ENCODE measurements around the gene RIMBP2.

DNA sequence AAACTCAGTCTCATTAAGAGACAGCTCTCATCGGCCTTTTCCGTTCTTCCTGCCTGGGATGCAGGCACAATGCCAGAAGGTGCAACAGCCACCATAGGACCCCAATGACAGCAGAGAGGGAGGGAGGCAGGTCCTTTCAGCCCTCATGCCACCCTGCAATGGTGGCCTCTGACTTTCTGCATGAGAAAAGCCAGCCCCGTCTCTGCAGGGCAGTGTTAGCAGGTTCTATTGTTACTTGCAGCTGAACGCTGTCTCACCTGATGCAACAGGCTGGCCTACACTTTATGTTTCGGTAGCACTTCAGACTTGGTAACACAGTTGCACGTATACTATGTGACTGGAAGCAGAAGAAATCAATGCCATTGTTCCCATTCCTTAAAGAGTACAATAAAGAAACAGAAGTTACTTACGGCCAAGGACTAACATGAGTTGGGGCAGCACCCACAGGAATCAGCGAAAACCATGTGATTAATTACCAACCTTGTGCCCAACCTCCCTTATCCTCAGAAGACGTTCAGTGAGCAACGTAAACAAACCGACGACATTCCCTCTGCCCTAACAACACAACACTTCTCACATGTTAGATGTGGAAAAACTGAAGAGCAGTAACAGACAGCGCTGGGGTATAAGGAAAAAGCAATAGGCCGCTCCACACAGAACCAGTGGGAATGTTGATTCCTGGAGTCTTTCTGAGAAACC is 102.1 kb downstream of the RIMBP2 start:
- no peak for TF ChIP-seq CTCF (IDR thresholded peaks at IDR 0.05; ENCODE audit: low read depth, low read length)
- TF ChIP-seq EZH2phosphoT487 (IDR thresholded peaks at IDR 0.05; ENCODE audit: low read depth), result no peak

Data from OCI-LY3 (cell line).